HEK293 (cell line): Measurements from ENCODE around the gene SLK.

ENCODE experiments used
- CTCF ChIA-PET: fragments of 350-600 bp; formaldehyde crosslinking; extraction: SDS; loops from one replicate; lab custom pipeline; 2021; ENCODE audit warnings: antibody characterized with exemption; lab: Yijun Ruan, JAX
- POLR2A ChIA-PET: fragments of 300-600 bp; formaldehyde crosslinking; extraction: SDS; loops from one replicate; lab custom pipeline; 2020; ENCODE audit warnings: antibody characterized with exemption, inconsistent platforms; lab: Yijun Ruan, JAX
- H3K27ac ChIP-seq: fragments of 200-500 bp; sonication (Bioruptor generic); 2 replicates; pipeline ENCODE4 v1.5.1; 2014; ENCODE audit warnings: low read depth, low read length, control low read depth, inconsistent platforms; ENCODE audit errors: extremely low read depth
- H3K36me3 ChIP-seq, 2 experiments: fragments of 200-500 bp in 1 of 2; sonication (Bioruptor generic) in 1 of 2; 1 replicate in 1 of 2; 2 replicates in 1 of 2; pipeline ENCODE4 v1.5.1; 2014 to 2017; ENCODE audit warnings: inconsistent platforms in 2 of 2, low read length in 2 of 2; ENCODE audit not compliant: control insufficient read depth in 2 of 2, insufficient read depth in 1 of 2
- H3K4me1 ChIP-seq: fragments of 200-500 bp; sonication (Bioruptor generic); 2 replicates; pipeline ENCODE4 v1.5.1; 2014; ENCODE audit warnings: mild to moderate bottlenecking, low read length, inconsistent platforms; ENCODE audit not compliant: control insufficient read depth, insufficient read depth
- H3K4me3 ChIP-seq: 2 replicates; pipeline ENCODE4 v1.5.1; 2011; ENCODE audit warnings: low read depth, mild to moderate bottlenecking, control low read depth, low read length, moderate library complexity
- H3K9me3 ChIP-seq: fragments of 200-500 bp; sonication (Bioruptor generic); 2 replicates; pipeline ENCODE4 v1.5.1; 2014; ENCODE audit warnings: low read depth, low read length, inconsistent platforms; ENCODE audit not compliant: control insufficient read depth, insufficient read depth
- GLIS2 ChIP-seq: fragments of 450-650 bp; formaldehyde crosslinking; IDR thresholded peaks from 2 replicates; pipeline ENCODE4 v1.5.1; 2016; ENCODE audit warnings: missing biosample characterization, missing genetic modification characterization
- HOXD13 ChIP-seq: sonication (generic); formaldehyde crosslinking; IDR thresholded peaks from 2 replicates; pipeline ENCODE4 v1.8.0; 2022; ENCODE audit warnings: missing genetic modification reagents, borderline replicate concordance
- KLF7 ChIP-seq: fragments of 450-650 bp; formaldehyde crosslinking; IDR thresholded peaks from 2 replicates; pipeline ENCODE4 v1.5.1; 2016; ENCODE audit warnings: missing biosample characterization, missing genetic modification characterization, borderline replicate concordance
- MEIS1 ChIP-seq: sonication (generic); formaldehyde crosslinking; IDR thresholded peaks from 2 replicates; pipeline ENCODE4 v1.8.1; 2022; ENCODE audit warnings: missing genetic modification reagents, mild to moderate bottlenecking, borderline replicate concordance
- MZF1 ChIP-seq: fragments of 450-650 bp; formaldehyde crosslinking; IDR thresholded peaks from 2 replicates; pipeline ENCODE4 v1.5.1; 2017; ENCODE audit warnings: missing biosample characterization, missing genetic modification characterization, borderline replicate concordance
- SETDB1 ChIP-seq: IDR thresholded peaks from one replicate; pipeline ENCODE4 v1.6.1; 2017; ENCODE audit warnings: mild to moderate bottlenecking, low read length, moderate library complexity, mixed read lengths; ENCODE audit not compliant: insufficient read length
- YY2 ChIP-seq: fragments of 450-650 bp; formaldehyde crosslinking; IDR thresholded peaks from 2 replicates; pipeline ENCODE4 v1.5.1; 2016; ENCODE audit warnings: missing biosample characterization, missing genetic modification characterization
- ZBTB10 ChIP-seq: fragments of 450-650 bp; formaldehyde crosslinking; IDR thresholded peaks from 2 replicates; pipeline ENCODE4 v1.5.1; 2016; ENCODE audit warnings: missing biosample characterization, missing genetic modification characterization
- ZNF302 ChIP-seq: fragments of 450-650 bp; formaldehyde crosslinking; IDR thresholded peaks from 2 replicates; pipeline ENCODE4 v1.5.1; 2016; ENCODE audit warnings: missing biosample characterization, missing genetic modification characterization, low read depth
- ZNF341 ChIP-seq: fragments of 450-650 bp; formaldehyde crosslinking; IDR thresholded peaks from 2 replicates; pipeline ENCODE4; 2016; ENCODE audit warnings: low read depth, missing biosample characterization, missing genetic modification characterization
- ZNF366 ChIP-seq: fragments of 450-650 bp; formaldehyde crosslinking; conservative IDR thresholded peaks from 2 replicates; pipeline ENCODE4 v1.5.1; 2016; ENCODE audit warnings: missing biosample characterization, missing genetic modification characterization
- ZNF416 ChIP-seq: fragments of 450-650 bp; formaldehyde crosslinking; IDR thresholded peaks from 2 replicates; pipeline ENCODE4 v1.5.1; 2016; ENCODE audit warnings: missing biosample characterization, missing genetic modification characterization
- ZNF514 ChIP-seq: fragments of 450-650 bp; formaldehyde crosslinking; IDR thresholded peaks from 2 replicates; pipeline ENCODE4 v1.5.1; 2016; ENCODE audit warnings: missing biosample characterization, missing genetic modification characterization
- ZNF548 ChIP-seq: fragments of 450-650 bp; formaldehyde crosslinking; IDR thresholded peaks from 2 replicates; pipeline ENCODE4 v1.5.1; 2016; ENCODE audit warnings: missing biosample characterization, missing genetic modification characterization
- ZNF639 ChIP-seq: fragments of 450-650 bp; formaldehyde crosslinking; IDR thresholded peaks from 2 replicates; pipeline ENCODE4 v1.5.1; 2016; ENCODE audit warnings: missing biosample characterization, missing genetic modification characterization
- ZNF654 ChIP-seq: fragments of 450-650 bp; formaldehyde crosslinking; IDR thresholded peaks from 2 replicates; pipeline ENCODE4 v1.5.1; 2016; ENCODE audit warnings: low read depth, missing biosample characterization, missing genetic modification characterization
- ZNF692 ChIP-seq: fragments of 450-650 bp; formaldehyde crosslinking; IDR thresholded peaks from 2 replicates; pipeline ENCODE4 v1.5.1; 2016; ENCODE audit warnings: missing biosample characterization, missing genetic modification characterization
- ZNF830 ChIP-seq: fragments of 450-650 bp; IDR thresholded peaks from 2 replicates; pipeline ENCODE4 v1.5.0; 2018; ENCODE audit warnings: missing biosample characterization, missing genetic modification characterization, low read depth, mild to moderate bottlenecking, moderate library complexity

SLK gene

GRCh38 chr10:103930881-103931280 is 36.1 kb upstream of the SLK start (continued):
- TF ChIP-seq SETDB1 (no peak), ZBTB10 (no peak), ZNF416 (tag by site-specific recombination) (no peak), ZNF692 (tag by site-specific recombination) (no peak), ZNF654 (no peak), ZNF366 (tag by site-specific recombination) (no peak)

GRCh38 chr10:103931603-103932002 is 35.3 kb upstream of the SLK start:
- Histone ChIP-seq H3K36me3 (no peaks in the 10 kb centered on the region), H3K9me3 (no peaks in the 10 kb centered on the region), H3K4me1 (no peaks in the 10 kb centered on the region)
- POLR2A ChIA-PET = no interaction called here
- TF ChIP-seq YY2 (tag by site-specific recombination) (no peak), MZF1 (tag by site-specific recombination) (no peak), ZNF692 (tag by site-specific recombination) (no peak), MEIS1 (CRISPR knock-in tag) (no peak), ZNF548 (tag by site-specific recombination) (no peak), GLIS2 (tag by site-specific recombination) (no peak), HOXD13 (CRISPR knock-in tag) (no peak)
- TF ChIP-seq, all 188 proteins: peak for 0
- CTCF ChIA-PET = interaction anchor here (0.7 to 1.3 kb wide), 2 partner anchors 10 to 219 kb away, joined by 4 to 7 read pairs; no protein-coding TSS in a partner anchor
- H3K27ac ChIP-seq = no peak overlapping the region
- H3K4me3 ChIP-seq = no peak overlapping the region

- no peak overlapping the region for H3K27ac ChIP-seq
- no peaks in the 10 kb centered on the region for H3K4me1 ChIP-seq
- no peaks in the 10 kb centered on the region for H3K9me3 ChIP-seq
- no peaks in the 10 kb centered on the region for H3K36me3 ChIP-seq
- CTCF ChIA-PET = interaction anchor here (1.3 kb wide), 1 partner anchor 9 kb away, joined by 7 read pairs; no protein-coding TSS in a partner anchor
- no peak for TF ChIP-seq KLF7 (tag by site-specific recombination)
- TF ChIP-seq ZNF830 (tag by site-specific recombination) = no peak
- TF ChIP-seq ZNF302 (tag by site-specific recombination) = no peak
- no peak for TF ChIP-seq ZNF341 (tag by site-specific recombination)
- no peak for TF ChIP-seq ZNF514 (tag by site-specific recombination)
- TF ChIP-seq ZNF639 (tag by site-specific recombination) = no peak
- POLR2A ChIA-PET = no interaction called here
- no peak overlapping the region for H3K4me3 ChIP-seq
These were observed 34.7 kb upstream of the SLK start for GRCh38 chr10:103932271-103932670.
